Measurements from ENCODE around the gene TRPM6. TPM values are rescaled to one million over a fixed set of nuclear protein-coding genes. Genes with fewer than 3 reads are reported as not detected.

The TRPM6 gene
- total RNA-seq, 4 donors from 2014 or later: 0.30 to 2.9 (median 0.97) TPM

GRCh38 chr9:74817816-74818215, 69.9 kb downstream of the TRPM6 start:
- TF ChIP-seq EP300 (IDR thresholded peaks at IDR 0.05) (no peak), POLR2A (IDR thresholded peaks at IDR 0.05) (no peak)
- TF ChIP-seq, protein P1, sequence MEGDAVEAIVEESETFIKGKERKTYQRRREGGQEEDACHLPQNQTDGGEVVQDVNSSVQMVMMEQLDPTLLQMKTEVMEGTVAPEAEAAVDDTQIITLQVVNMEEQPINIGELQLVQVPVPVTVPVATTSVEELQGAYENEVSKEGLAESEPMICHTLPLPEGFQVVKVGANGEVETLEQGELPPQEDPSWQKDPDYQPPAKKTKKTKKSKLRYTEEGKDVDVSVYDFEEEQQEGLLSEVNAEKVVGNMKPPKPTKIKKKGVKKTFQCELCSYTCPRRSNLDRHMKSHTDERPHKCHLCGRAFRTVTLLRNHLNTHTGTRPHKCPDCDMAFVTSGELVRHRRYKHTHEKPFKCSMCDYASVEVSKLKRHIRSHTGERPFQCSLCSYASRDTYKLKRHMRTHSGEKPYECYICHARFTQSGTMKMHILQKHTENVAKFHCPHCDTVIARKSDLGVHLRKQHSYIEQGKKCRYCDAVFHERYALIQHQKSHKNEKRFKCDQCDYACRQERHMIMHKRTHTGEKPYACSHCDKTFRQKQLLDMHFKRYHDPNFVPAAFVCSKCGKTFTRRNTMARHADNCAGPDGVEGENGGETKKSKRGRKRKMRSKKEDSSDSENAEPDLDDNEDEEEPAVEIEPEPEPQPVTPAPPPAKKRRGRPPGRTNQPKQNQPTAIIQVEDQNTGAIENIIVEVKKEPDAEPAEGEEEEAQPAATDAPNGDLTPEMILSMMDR (IDR thresholded peaks at IDR 0.05): no peak
- no peak for DNase-seq (ENCODE audit: low spot score in 2 of 2)
- Histone ChIP-seq H3K36me3 (no peaks in the 10 kb centered on the region), H3K4me1 (no peaks in the 10 kb centered on the region), H3K27me3 (no peaks in the 10 kb centered on the region), H3K4me3 (no peak overlapping the region), H3K9me3 (no peaks in the 10 kb centered on the region), H3K27ac (no peak overlapping the region)
- WGBS, 2 donors: 87% methylated on average over 2 of the region's 2 CpGs

DNA sequence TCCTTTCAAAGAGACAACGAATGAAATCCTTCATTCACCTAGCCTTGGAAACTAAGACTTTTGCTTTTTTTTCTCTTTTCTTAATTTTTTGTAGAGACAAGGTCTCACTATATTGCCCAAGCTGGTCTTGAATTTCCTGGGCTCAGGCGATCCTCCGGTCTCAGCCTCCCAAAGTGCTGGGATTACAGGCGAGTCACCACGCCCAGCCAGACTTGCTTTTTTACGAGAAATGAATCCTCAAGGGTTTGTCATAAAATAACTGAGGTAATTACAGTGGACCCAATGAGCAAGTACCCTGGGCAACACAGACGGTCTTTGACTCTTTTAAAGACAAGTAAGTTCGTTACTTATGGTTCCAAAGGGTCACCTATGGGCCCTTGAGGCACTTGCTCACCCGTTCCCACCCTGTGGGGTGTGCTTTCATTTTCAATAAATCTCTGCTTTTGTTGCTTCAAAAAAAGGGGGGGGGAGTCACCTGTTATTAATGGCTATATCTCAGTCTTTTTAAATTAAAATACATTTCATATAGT, 70.4 kb downstream of the TRPM6 start:
- TF ChIP-seq, protein P1 (IDR thresholded peaks at IDR 0.05): no peak
- TF ChIP-seq POLR2A (IDR thresholded peaks at IDR 0.05) (no peak), EP300 (IDR thresholded peaks at IDR 0.05) (no peak)
- H3K4me3 ChIP-seq: no peak overlapping the region
- H3K27me3 ChIP-seq: no peaks in the 10 kb centered on the region
- H3K9me3 ChIP-seq: no peaks in the 10 kb centered on the region
- no peaks in the 10 kb centered on the region for H3K36me3 ChIP-seq
- H3K4me1 ChIP-seq: no peaks in the 10 kb centered on the region
- 91 to 94% methylated on average over 9 of the region's 9 CpGs for WGBS, 2 donors
- DNase-seq (ENCODE audit: low spot score in 2 of 2): no peak
- no peak overlapping the region for H3K27ac ChIP-seq

- TF ChIP-seq, protein P1 (IDR thresholded peaks at IDR 0.05): no peak
- no peak for TF ChIP-seq POLR2A (IDR thresholded peaks at IDR 0.05)
- TF ChIP-seq EP300 (IDR thresholded peaks at IDR 0.05): no peak
- Histone ChIP-seq H3K4me1 (no peaks in the 10 kb centered on the region), H3K4me3 (no peak overlapping the region), H3K27me3 (no peaks in the 10 kb centered on the region), H3K9me3 (no peaks in the 10 kb centered on the region), H3K36me3 (no peaks in the 10 kb centered on the region), H3K27ac (no peak overlapping the region)
- WGBS, 2 donors: 80 to 83% methylated on average over 2 of the region's 2 CpGs
- DNase-seq (ENCODE audit: low spot score in 2 of 2): no peak
Observed at GRCh38 chr9:74810200-74810599, 77.5 kb downstream of the TRPM6 start.

GRCh38 chr9:74804018-74804385, 83.7 kb downstream of the TRPM6 start:
- Histone ChIP-seq H3K36me3 (no peaks in the 10 kb centered on the region), H3K9me3 (no peaks in the 10 kb centered on the region), H3K27me3 (no peaks in the 10 kb centered on the region), H3K4me3 (no peak overlapping the region), H3K27ac (no peak overlapping the region), H3K4me1 (no peaks in the 10 kb centered on the region)
- DNase-seq (ENCODE audit: low spot score in 2 of 2): no peak
- 28 to 38% methylated on average over 2 of the region's 2 CpGs for WGBS, 2 donors
- TF ChIP-seq, protein P1 (IDR thresholded peaks at IDR 0.05): no peak
- no peak for TF ChIP-seq POLR2A (IDR thresholded peaks at IDR 0.05)
- no peak for TF ChIP-seq EP300 (IDR thresholded peaks at IDR 0.05)

GRCh38 chr9:74803376-74804017, 84.2 kb downstream of the TRPM6 start:
- Histone ChIP-seq H3K27me3 (no peaks in the 10 kb centered on the region), H3K9me3 (no peaks in the 10 kb centered on the region), H3K36me3 (no peaks in the 10 kb centered on the region), H3K27ac (no peak overlapping the region), H3K4me3 (no peak overlapping the region), H3K4me1 (no peaks in the 10 kb centered on the region)
- DNase-seq (ENCODE audit: low spot score in 2 of 2): no peak
- TF ChIP-seq, protein P1 (IDR thresholded peaks at IDR 0.05): no peak
- TF ChIP-seq POLR2A (IDR thresholded peaks at IDR 0.05) (no peak), EP300 (IDR thresholded peaks at IDR 0.05) (no peak)
- 59 to 64% methylated on average over 4 of the region's 4 CpGs for WGBS, 2 donors
